Colonic mucosa (tissue), 4 donors: ENCODE measurements around the gene ABHD11. TPM values are rescaled to one million over a fixed set of nuclear protein-coding genes. Genes with fewer than 3 reads are reported as not detected.

ENCODE experiments used
- DNase-seq: peaks from one replicate; pipeline ENCODE4 v3.0.0-alpha.2; 2020
- H3K27ac ChIP-seq: fragments of 200-600 bp; one replicate; pipeline ENCODE4 v1.8.0; 2021
- H3K27me3 ChIP-seq: fragments of 200-600 bp; one replicate; pipeline ENCODE4 v1.8.0; 2021
- H3K36me3 ChIP-seq: fragments of 200-600 bp; one replicate; pipeline ENCODE4 v1.8.0; 2021
- H3K4me1 ChIP-seq: fragments of 200-600 bp; one replicate; pipeline ENCODE4 v1.8.0; 2021; ENCODE audit warnings: mild to moderate bottlenecking
- H3K4me3 ChIP-seq: fragments of 200-600 bp; one replicate; pipeline ENCODE4 v1.8.0; 2021
- H3K9ac ChIP-seq, 2 donors: one replicate each; pipeline ENCODE4 v1.7.0; 2013; ENCODE audit warnings: control low read depth in 2 of 2, low read depth in 2 of 2, low read length in 2 of 2
- H3K9me3 ChIP-seq: fragments of 200-600 bp; one replicate; pipeline ENCODE4 v1.8.0; 2021
- CTCF ChIP-seq: fragments of 200-600 bp; IDR thresholded peaks from one replicate; pipeline ENCODE4 v1.8.0; 2022; ENCODE audit warnings: antibody characterized with exemption, mild to moderate bottlenecking
- intact Hi-C: fragments of 100-400 bp; cut with DNase I; formaldehyde crosslinking; loops from one replicate; pipeline ENCODE4 v1.14.1; 2022
- total RNA-seq, 2 donors: library from RNA; stranded (reverse); fragmentation: NEBNext Ultra II Directional in 1 of 2; extraction: Animal tissue kit (Norgen Biotek cat#: 25700) in 1 of 2; gene quantifications; one replicate each; pipeline ENCODE4 v1.2.1, GENCODE V29; 2021
- donor health status: healthy.
- donor health status: DM: no; HTN: no; CAD: no.
- donor health status: DM: no; HTN: no; CAD: no.

The ABHD11 gene
- total RNA-seq, 2 donors from 2014 or later, result 109 to 123 TPM

- no peak overlapping the region for H3K9ac ChIP-seq
- no peak for DNase-seq
- intact Hi-C loops, result no loop called here
- H3K36me3 ChIP-seq, result no peaks in the 10 kb centered on the region
- no peaks in the 10 kb centered on the region for H3K27me3 ChIP-seq
- TF ChIP-seq CTCF, result no peak
- H3K4me3 ChIP-seq, result no peak overlapping the region
- no peaks in the 10 kb centered on the region for H3K4me1 ChIP-seq
- no peak overlapping the region for H3K27ac ChIP-seq
- H3K9me3 ChIP-seq, result no peaks in the 10 kb centered on the region
Measured at GRCh38 chr7:73700581-73701134, 37.9 kb downstream of the ABHD11 start.

- no peaks in the 10 kb centered on the region for H3K36me3 ChIP-seq
- H3K27me3 ChIP-seq, result no peaks in the 10 kb centered on the region
- no peak for DNase-seq
- no peak for TF ChIP-seq CTCF
- no peak overlapping the region for H3K4me3 ChIP-seq
- H3K4me1 ChIP-seq, result no peaks in the 10 kb centered on the region
- H3K27ac ChIP-seq, result no peak overlapping the region
- no peak overlapping the region for H3K9ac ChIP-seq
- no peaks in the 10 kb centered on the region for H3K9me3 ChIP-seq
- intact Hi-C loops, result no loop called here
Measured at GRCh38 chr7:73700069-73700423, 38.6 kb downstream of the ABHD11 start.

GRCh38 chr7:73699370-73700068, 39.1 kb downstream of the ABHD11 start:
- Histone ChIP-seq H3K9ac (no peak overlapping the region), H3K27me3 (no peaks in the 10 kb centered on the region), H3K9me3 (no peaks in the 10 kb centered on the region), H3K36me3 (no peaks in the 10 kb centered on the region), H3K27ac (no peak overlapping the region), H3K4me3 (no peak overlapping the region), H3K4me1 (no peaks in the 10 kb centered on the region)
- intact Hi-C loops, result no loop called here
- TF ChIP-seq CTCF, result no peak
- no peak for DNase-seq

- H3K36me3 ChIP-seq, result no peaks in the 10 kb centered on the region
- no peak for DNase-seq
- intact Hi-C loops, result no loop called here
- no peaks in the 10 kb centered on the region for H3K4me1 ChIP-seq
- no peak overlapping the region for H3K4me3 ChIP-seq
- H3K9me3 ChIP-seq, result no peaks in the 10 kb centered on the region
- H3K27ac ChIP-seq, result no peak overlapping the region
- no peak for TF ChIP-seq CTCF
- H3K9ac ChIP-seq, result no peak overlapping the region
- H3K27me3 ChIP-seq, result no peaks in the 10 kb centered on the region
Measured at GRCh38 chr7:73698410-73698809, 40.2 kb downstream of the ABHD11 start.

- Histone ChIP-seq H3K9ac (no peak overlapping the region), H3K4me1 (no peaks in the 10 kb centered on the region), H3K27ac (no peak overlapping the region), H3K9me3 (no peaks in the 10 kb centered on the region), H3K4me3 (no peak overlapping the region), H3K36me3 (no peaks in the 10 kb centered on the region), H3K27me3 (no peaks in the 10 kb centered on the region)
- intact Hi-C loops, result no loop called here
- no peak for DNase-seq
- no peak for TF ChIP-seq CTCF
Measured at GRCh38 chr7:73696372-73696771, 42.2 kb downstream of the ABHD11 start.
